A673 (cell line): ENCODE results near the gene MUC20.

Experiments
- EZH2 ChIP-seq: fragments of 200-600 bp; sonication (generic); IDR thresholded peaks from 2 replicates; pipeline ENCODE4 v1.6.1; 2017; ENCODE audit warnings: borderline replicate concordance, low read depth, mild to moderate bottlenecking, mixed read lengths, antibody characterized with exemption, low read length; ENCODE audit not compliant: poor library complexity, severe bottlenecking
- TF ChIP-seq, protein P1 (sequence below): fragments of 300-800, 200-600 bp; sonication (generic); conservative IDR thresholded peaks from 2 replicates; pipeline ENCODE4 v1.5.1; 2017; ENCODE audit warnings: low read depth, mild to moderate bottlenecking, antibody characterized with exemption, low read length, moderate library complexity, mixed read lengths

GRCh38 chr3:195769551-195769950, 48.8 kb downstream of the MUC20 start:
- TF ChIP-seq, protein P1, sequence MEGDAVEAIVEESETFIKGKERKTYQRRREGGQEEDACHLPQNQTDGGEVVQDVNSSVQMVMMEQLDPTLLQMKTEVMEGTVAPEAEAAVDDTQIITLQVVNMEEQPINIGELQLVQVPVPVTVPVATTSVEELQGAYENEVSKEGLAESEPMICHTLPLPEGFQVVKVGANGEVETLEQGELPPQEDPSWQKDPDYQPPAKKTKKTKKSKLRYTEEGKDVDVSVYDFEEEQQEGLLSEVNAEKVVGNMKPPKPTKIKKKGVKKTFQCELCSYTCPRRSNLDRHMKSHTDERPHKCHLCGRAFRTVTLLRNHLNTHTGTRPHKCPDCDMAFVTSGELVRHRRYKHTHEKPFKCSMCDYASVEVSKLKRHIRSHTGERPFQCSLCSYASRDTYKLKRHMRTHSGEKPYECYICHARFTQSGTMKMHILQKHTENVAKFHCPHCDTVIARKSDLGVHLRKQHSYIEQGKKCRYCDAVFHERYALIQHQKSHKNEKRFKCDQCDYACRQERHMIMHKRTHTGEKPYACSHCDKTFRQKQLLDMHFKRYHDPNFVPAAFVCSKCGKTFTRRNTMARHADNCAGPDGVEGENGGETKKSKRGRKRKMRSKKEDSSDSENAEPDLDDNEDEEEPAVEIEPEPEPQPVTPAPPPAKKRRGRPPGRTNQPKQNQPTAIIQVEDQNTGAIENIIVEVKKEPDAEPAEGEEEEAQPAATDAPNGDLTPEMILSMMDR: no peak
- no peak for TF ChIP-seq EZH2
